BJ (cell line): ENCODE data around the gene TPX2. TPM values are rescaled to one million over a fixed set of nuclear protein-coding genes. Genes with fewer than 3 reads are reported as not detected.

Experiments used
- CTCF ChIA-PET: fragments of 350-600 bp; formaldehyde crosslinking; extraction: SDS; loops from one replicate; lab custom pipeline; 2021; ENCODE audit warnings: antibody characterized with exemption, inconsistent platforms; lab: Yijun Ruan, JAX
- POLR2A ChIA-PET: fragments of 300-600 bp; sonication (Branson Sonifier 250); formaldehyde crosslinking; extraction: SDS; loops from one replicate; lab custom pipeline; 2021; ENCODE audit warnings: antibody characterized with exemption; lab: Charles Lee
- DNase-seq: peaks from one replicate; pipeline ENCODE4 v3.0.0-alpha.2; 2011; ENCODE audit warnings: low read depth
- H3K27me3 ChIP-seq: 2 replicates; pipeline ENCODE4 v1.6.0; 2011; ENCODE audit warnings: low read length; ENCODE audit not compliant: control insufficient read depth, insufficient read depth
- H3K36me3 ChIP-seq: 2 replicates; pipeline ENCODE4 v1.5.1; 2011; ENCODE audit warnings: low read length; ENCODE audit not compliant: control insufficient read depth, insufficient read depth
- H3K4me3 ChIP-seq: 2 replicates; pipeline ENCODE4 v1.5.1; 2011; ENCODE audit warnings: low read depth, mild to moderate bottlenecking, control low read depth, low read length
- CTCF ChIP-seq: IDR thresholded peaks from 2 replicates; pipeline ENCODE4 v1.5.1; 2011; ENCODE audit warnings: low read depth, mild to moderate bottlenecking, control low read depth, inconsistent platforms, low read length, moderate library complexity; ENCODE audit not compliant: insufficient read depth
- polyA plus RNA-seq: library from polyadenylated mRNA; depleted of rRNA; stranded (reverse); fragments of >200 nt; gene quantifications from 2 replicates; pipeline ENCODE4 v1.2.3, GENCODE V29; 2011

Gene TPX2
- polyA plus RNA-seq, 1 experiment: 29.9 TPM

GRCh38 chr20:31843288-31843687, 104.2 kb downstream of the TPX2 start:
- ChIA-PET POLR2A (no interaction called here), CTCF (interaction anchor here (1.0 to 13.3 kb wide), 5 partner anchors 9 to 20 kb away, joined by 3 to 180 read pairs (median 3); no protein-coding TSS in a partner anchor)
- Histone ChIP-seq H3K4me3 (no peak overlapping the region), H3K27me3 (no peaks in the 10 kb centered on the region; the same call in 1 of the 2 replicates), H3K36me3 (no peaks in the 10 kb centered on the region)
- TF ChIP-seq CTCF: no peak
- DNase-seq: no peak

GRCh38 chr20:31843881-31844280, 104.8 kb downstream of the TPX2 start:
- Histone ChIP-seq H3K4me3 (no peak overlapping the region), H3K36me3 (no peaks in the 10 kb centered on the region), H3K27me3 (peaks cover 5% of the 10 kb centered on the region)
- CTCF ChIA-PET: interaction anchor here (1.2 to 13.3 kb wide), 4 partner anchors 9 to 21 kb away, joined by 3 to 180 read pairs (median 4); no protein-coding TSS in a partner anchor
- no peak for TF ChIP-seq CTCF
- DNase-seq: no peak
- POLR2A ChIA-PET: no interaction called here

- no peak for TF ChIP-seq CTCF
- ChIA-PET CTCF (interaction anchor here (0.9 to 13.3 kb wide), 9 partner anchors 8 to 186 kb away, joined by 3 to 180 read pairs (median 4); no protein-coding TSS in a partner anchor), POLR2A (no interaction called here)
- Histone ChIP-seq H3K36me3 (no peaks in the 10 kb centered on the region), H3K27me3 (peaks cover 12% of the 10 kb centered on the region), H3K4me3 (no peak overlapping the region)
- no peak for DNase-seq
Observed at GRCh38 chr20:31844737-31845299, 105.7 kb downstream of the TPX2 start.

GRCh38 chr20:31845300-31845863, 106.3 kb downstream of the TPX2 start, which contains the start of gene FOXS1:
Gene FOXS1, minus strand, starts transcription at chr20:31845604. Its CDS starts 62 bp downstream, at chr20:31845542.
- TF ChIP-seq CTCF: no peak
- Histone ChIP-seq H3K4me3 (no peak within 1 kb of the TSS), H3K27me3 (peaks cover 13% of the 10 kb centered on the region), H3K36me3 (no peaks in the 10 kb centered on the region)
- no peak for DNase-seq
- ChIA-PET CTCF (interaction anchor here (0.9 to 13.3 kb wide), 11 partner anchors 8 to 810 kb away, joined by 3 to 180 read pairs (median 4); no protein-coding TSS in a partner anchor), POLR2A (no interaction called here)

- ChIA-PET POLR2A (no interaction called here), CTCF (interaction anchor here (0.6 to 13.3 kb wide), 31 partner anchors 8 to 809 kb away, joined by 3 to 180 read pairs (median 5); partner anchors contain the start of genes MYLK2 and PDRG1)
- no peak for TF ChIP-seq CTCF
- Histone ChIP-seq H3K27me3 (peaks cover 20% of the 10 kb centered on the region), H3K36me3 (no peaks in the 10 kb centered on the region), H3K4me3 (no peak overlapping the region)
- no peak for DNase-seq
Observed at GRCh38 chr20:31846793-31847138, 107.7 kb downstream of the TPX2 start.
